HepG2 (cell line): ENCODE results near the gene KRTAP10-4.

Source experiments
- ATF7-NPFF ChIP-seq: sonication (generic); formaldehyde crosslinking; IDR thresholded peaks from 2 replicates; pipeline ENCODE4 v1.8.1; 2023; ENCODE audit warnings: mild to moderate bottlenecking, low read depth, missing genetic modification reagents, moderate library complexity
- BCL6 ChIP-seq: IDR thresholded peaks from 2 replicates; pipeline ENCODE4 v1.6.1; 2016; ENCODE audit warnings: missing genetic modification reagents, missing compliant biosample characterization
- FOXJ3 ChIP-seq: sonication (generic); formaldehyde crosslinking; IDR thresholded peaks from 2 replicates; pipeline ENCODE4 v1.4.0; 2020; ENCODE audit warnings: missing genetic modification reagents, mild to moderate bottlenecking, borderline replicate concordance
- NAIF1 ChIP-seq: sonication (generic); formaldehyde crosslinking; IDR thresholded peaks from 2 replicates; pipeline ENCODE4 v1.5.0; 2020; ENCODE audit warnings: mild to moderate bottlenecking, missing genetic modification reagents, borderline replicate concordance
- NCOR1 ChIP-seq: fragments of 200-600 bp; sonication (generic); IDR thresholded peaks from 2 replicates; pipeline ENCODE4 v1.7.0; 2017; ENCODE audit warnings: antibody characterized with exemption, low read length, borderline replicate concordance
- POLR2AphosphoS5 ChIP-seq: IDR thresholded peaks from 2 replicates; pipeline ENCODE4 v1.6.1; 2012; ENCODE audit warnings: low read depth, low read length
- ZNF274 ChIP-seq: sonication (generic); formaldehyde crosslinking; IDR thresholded peaks from 2 replicates; pipeline ENCODE4 v1.5.1; 2020; ENCODE audit warnings: mild to moderate bottlenecking, missing genetic modification reagents
- ZNF552 ChIP-seq: sonication (generic); formaldehyde crosslinking; IDR thresholded peaks from 2 replicates; pipeline ENCODE4 v1.9.0; 2022; ENCODE audit warnings: missing genetic modification reagents, mild to moderate bottlenecking, borderline replicate concordance
- TF ChIP-seq, protein P1 (sequence below): sonication (generic); formaldehyde crosslinking; IDR thresholded peaks from 2 replicates; pipeline ENCODE4 v1.5.1; 2020; ENCODE audit warnings: mild to moderate bottlenecking, missing genetic modification reagents, moderate library complexity
- TF ChIP-seq, protein P2 (sequence below), 2 experiments: IDR thresholded peaks; 2 replicates each; pipeline ENCODE4 v1.6.1; 2011 to 2012; ENCODE audit warnings: low read length in 2 of 2, borderline replicate concordance in 1 of 2, low read depth in 1 of 2, mild to moderate bottlenecking in 1 of 2, moderate library complexity in 1 of 2
- TF ChIP-seq, protein P3 (sequence below): sonication (generic); formaldehyde crosslinking; IDR thresholded peaks from 2 replicates; pipeline ENCODE4 v1.8.1; 2022; ENCODE audit warnings: mild to moderate bottlenecking, missing genetic modification reagents
- TF ChIP-seq, protein P4 (sequence below): sonication (generic); formaldehyde crosslinking; IDR thresholded peaks from 2 replicates; pipeline ENCODE4 v1.4.0; 2020; ENCODE audit warnings: mild to moderate bottlenecking, missing genetic modification reagents
- TF ChIP-seq, protein P5 (sequence below): sonication (generic); formaldehyde crosslinking; IDR thresholded peaks from 2 replicates; pipeline ENCODE4 v1.8.0; 2022; ENCODE audit warnings: missing genetic modification reagents, mild to moderate bottlenecking, moderate library complexity, borderline replicate concordance

DNA sequence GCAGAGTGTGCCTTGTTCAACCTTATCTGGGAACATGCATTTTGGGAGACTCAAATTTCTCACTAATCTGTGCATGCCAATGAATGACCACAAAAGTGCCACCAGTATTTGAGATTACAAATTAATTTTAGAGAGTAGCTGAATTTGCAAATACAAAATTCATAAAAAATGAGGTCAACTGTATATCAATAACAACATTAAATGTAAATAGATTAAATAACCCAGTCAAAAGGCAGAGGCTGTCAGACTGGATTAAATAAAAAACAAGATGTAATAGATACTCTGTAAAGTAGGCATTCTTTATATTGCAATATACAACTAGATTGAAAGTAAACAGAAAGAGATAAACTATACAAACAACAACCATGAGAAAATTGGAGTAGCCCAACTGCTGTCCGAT lies 9.4 kb upstream of the KRTAP10-4 start:
- TF ChIP-seq, protein P1, sequence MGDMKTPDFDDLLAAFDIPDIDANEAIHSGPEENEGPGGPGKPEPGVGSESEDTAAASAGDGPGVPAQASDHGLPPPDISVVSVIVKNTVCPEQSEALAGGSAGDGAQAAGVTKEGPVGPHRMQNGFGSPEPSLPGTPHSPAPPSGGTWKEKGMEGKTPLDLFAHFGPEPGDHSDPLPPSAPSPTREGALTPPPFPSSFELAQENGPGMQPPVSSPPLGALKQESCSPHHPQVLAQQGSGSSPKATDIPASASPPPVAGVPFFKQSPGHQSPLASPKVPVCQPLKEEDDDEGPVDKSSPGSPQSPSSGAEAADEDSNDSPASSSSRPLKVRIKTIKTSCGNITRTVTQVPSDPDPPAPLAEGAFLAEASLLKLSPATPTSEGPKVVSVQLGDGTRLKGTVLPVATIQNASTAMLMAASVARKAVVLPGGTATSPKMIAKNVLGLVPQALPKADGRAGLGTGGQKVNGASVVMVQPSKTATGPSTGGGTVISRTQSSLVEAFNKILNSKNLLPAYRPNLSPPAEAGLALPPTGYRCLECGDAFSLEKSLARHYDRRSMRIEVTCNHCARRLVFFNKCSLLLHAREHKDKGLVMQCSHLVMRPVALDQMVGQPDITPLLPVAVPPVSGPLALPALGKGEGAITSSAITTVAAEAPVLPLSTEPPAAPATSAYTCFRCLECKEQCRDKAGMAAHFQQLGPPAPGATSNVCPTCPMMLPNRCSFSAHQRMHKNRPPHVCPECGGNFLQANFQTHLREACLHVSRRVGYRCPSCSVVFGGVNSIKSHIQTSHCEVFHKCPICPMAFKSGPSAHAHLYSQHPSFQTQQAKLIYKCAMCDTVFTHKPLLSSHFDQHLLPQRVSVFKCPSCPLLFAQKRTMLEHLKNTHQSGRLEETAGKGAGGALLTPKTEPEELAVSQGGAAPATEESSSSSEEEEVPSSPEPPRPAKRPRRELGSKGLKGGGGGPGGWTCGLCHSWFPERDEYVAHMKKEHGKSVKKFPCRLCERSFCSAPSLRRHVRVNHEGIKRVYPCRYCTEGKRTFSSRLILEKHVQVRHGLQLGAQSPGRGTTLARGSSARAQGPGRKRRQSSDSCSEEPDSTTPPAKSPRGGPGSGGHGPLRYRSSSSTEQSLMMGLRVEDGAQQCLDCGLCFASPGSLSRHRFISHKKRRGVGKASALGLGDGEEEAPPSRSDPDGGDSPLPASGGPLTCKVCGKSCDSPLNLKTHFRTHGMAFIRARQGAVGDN = no peak
- no peak for TF ChIP-seq NAIF1
- TF ChIP-seq NCOR1 = no peak
- TF ChIP-seq ZNF274 (CRISPR knock-in tag) = no peak
- TF ChIP-seq ATF7-NPFF (CRISPR knock-in tag) = no peak
- TF ChIP-seq, protein P2, sequence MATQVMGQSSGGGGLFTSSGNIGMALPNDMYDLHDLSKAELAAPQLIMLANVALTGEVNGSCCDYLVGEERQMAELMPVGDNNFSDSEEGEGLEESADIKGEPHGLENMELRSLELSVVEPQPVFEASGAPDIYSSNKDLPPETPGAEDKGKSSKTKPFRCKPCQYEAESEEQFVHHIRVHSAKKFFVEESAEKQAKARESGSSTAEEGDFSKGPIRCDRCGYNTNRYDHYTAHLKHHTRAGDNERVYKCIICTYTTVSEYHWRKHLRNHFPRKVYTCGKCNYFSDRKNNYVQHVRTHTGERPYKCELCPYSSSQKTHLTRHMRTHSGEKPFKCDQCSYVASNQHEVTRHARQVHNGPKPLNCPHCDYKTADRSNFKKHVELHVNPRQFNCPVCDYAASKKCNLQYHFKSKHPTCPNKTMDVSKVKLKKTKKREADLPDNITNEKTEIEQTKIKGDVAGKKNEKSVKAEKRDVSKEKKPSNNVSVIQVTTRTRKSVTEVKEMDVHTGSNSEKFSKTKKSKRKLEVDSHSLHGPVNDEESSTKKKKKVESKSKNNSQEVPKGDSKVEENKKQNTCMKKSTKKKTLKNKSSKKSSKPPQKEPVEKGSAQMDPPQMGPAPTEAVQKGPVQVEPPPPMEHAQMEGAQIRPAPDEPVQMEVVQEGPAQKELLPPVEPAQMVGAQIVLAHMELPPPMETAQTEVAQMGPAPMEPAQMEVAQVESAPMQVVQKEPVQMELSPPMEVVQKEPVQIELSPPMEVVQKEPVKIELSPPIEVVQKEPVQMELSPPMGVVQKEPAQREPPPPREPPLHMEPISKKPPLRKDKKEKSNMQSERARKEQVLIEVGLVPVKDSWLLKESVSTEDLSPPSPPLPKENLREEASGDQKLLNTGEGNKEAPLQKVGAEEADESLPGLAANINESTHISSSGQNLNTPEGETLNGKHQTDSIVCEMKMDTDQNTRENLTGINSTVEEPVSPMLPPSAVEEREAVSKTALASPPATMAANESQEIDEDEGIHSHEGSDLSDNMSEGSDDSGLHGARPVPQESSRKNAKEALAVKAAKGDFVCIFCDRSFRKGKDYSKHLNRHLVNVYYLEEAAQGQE (IDR thresholded peaks at IDR 0.05; ENCODE audit: borderline replicate concordance in 1 of 2, low read depth in 1 of 2, low read length in 2 of 2) = no peak
- TF ChIP-seq POLR2AphosphoS5 = no peak
- TF ChIP-seq, protein P3, sequence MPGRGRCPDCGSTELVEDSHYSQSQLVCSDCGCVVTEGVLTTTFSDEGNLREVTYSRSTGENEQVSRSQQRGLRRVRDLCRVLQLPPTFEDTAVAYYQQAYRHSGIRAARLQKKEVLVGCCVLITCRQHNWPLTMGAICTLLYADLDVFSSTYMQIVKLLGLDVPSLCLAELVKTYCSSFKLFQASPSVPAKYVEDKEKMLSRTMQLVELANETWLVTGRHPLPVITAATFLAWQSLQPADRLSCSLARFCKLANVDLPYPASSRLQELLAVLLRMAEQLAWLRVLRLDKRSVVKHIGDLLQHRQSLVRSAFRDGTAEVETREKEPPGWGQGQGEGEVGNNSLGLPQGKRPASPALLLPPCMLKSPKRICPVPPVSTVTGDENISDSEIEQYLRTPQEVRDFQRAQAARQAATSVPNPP = no peak
- no peak for TF ChIP-seq ZNF552 (CRISPR knock-in tag)
- no peak for TF ChIP-seq BCL6 (CRISPR knock-in tag)
- TF ChIP-seq FOXJ3 (CRISPR knock-in tag) = no peak
- TF ChIP-seq, protein P4, sequence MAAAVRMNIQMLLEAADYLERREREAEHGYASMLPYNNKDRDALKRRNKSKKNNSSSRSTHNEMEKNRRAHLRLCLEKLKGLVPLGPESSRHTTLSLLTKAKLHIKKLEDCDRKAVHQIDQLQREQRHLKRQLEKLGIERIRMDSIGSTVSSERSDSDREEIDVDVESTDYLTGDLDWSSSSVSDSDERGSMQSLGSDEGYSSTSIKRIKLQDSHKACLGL (CRISPR knock-in tag) = no peak
- TF ChIP-seq, protein P5, sequence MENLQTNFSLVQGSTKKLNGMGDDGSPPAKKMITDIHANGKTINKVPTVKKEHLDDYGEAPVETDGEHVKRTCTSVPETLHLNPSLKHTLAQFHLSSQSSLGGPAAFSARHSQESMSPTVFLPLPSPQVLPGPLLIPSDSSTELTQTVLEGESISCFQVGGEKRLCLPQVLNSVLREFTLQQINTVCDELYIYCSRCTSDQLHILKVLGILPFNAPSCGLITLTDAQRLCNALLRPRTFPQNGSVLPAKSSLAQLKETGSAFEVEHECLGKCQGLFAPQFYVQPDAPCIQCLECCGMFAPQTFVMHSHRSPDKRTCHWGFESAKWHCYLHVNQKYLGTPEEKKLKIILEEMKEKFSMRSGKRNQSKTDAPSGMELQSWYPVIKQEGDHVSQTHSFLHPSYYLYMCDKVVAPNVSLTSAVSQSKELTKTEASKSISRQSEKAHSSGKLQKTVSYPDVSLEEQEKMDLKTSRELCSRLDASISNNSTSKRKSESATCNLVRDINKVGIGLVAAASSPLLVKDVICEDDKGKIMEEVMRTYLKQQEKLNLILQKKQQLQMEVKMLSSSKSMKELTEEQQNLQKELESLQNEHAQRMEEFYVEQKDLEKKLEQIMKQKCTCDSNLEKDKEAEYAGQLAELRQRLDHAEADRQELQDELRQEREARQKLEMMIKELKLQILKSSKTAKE (CRISPR knock-in tag) = no peak
